Raji (cell line): ENCODE measurements around the gene TPO.

Source experiments
- POLR2A ChIP-seq: IDR thresholded peaks from 2 replicates; pipeline ENCODE4 v1.6.1; 2011; ENCODE audit warnings: low read depth, low read length, control low read depth; ENCODE audit not compliant: insufficient read depth

Gene TPO

DNA sequence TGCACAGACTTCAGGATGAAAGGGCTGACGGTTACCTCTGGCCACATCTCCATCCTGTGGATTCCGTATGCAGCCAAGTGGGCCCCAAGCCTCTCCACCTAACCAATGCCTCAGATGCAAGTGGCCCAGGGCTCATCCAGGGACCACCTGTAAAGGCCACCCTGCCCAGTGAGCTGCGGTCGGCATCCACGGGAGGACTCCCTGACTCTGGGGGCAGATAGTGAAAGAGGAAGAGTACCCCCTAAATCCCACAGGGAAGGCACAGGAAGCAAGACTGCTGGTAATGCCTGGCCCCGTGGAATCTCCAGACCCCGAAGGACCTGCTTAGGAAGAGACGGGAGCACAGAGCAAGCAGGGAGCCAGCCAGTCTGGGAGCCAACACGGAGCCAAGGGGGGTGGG is 11.2 kb upstream of the TPO start:
- TF ChIP-seq POLR2A, result no peak

DNA sequence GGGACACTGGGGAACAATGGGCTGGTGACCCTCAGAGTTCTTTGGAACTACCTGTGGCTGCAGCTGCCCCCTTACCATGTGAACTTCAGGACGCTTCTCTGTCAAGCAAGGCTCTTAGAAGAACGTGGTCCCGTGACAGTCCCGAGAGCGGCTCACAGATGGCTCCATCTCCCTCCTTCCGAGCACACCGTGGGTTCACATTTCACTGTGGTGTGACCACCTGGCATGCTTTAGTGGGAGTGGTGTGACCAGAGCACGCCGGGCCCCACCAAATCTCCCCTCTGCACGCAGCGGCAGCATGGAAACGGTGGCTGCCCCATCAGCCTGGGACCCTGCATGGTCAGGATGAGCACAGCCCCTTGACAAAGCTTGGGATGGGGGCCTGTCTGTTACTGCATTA is 9.7 kb upstream of the TPO start:
- no peak for TF ChIP-seq POLR2A

DNA sequence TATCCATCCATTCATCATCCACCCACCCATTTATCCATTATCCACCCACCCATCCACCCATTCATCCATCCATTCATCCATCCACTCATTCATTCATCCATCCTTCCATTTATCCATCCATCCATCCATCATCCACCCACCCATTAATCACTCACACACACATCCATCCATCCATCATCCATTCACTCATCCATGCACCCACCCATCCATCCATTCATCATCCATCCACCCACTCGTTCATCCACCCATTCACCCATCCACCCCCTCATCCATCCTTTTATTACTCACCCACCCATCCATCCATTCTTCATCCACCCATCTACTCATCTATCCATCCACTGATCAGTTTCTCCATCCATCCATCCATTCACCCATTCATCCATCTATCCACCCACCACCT is 8.1 kb upstream of the TPO start:
- TF ChIP-seq POLR2A, result no peak

DNA sequence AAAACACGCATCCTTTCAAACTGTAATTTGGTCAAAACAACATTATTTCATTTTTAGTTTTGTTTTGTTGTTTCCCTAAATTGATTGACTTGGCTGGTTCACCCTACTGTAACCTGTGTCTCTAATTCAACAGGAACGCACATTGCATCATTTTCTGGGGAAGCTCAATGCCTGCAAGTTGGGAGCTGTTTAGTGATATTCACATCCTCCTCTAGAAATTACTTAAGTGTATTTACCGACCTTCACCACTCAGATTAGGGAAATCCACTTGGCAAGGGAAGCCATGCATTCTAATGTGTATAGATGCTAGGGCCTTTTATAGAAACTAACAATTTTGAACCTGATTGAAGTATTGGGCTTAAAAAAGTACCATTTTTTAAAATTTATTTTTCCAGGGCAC is 7.3 kb upstream of the TPO start:
- TF ChIP-seq POLR2A, result no peak

DNA sequence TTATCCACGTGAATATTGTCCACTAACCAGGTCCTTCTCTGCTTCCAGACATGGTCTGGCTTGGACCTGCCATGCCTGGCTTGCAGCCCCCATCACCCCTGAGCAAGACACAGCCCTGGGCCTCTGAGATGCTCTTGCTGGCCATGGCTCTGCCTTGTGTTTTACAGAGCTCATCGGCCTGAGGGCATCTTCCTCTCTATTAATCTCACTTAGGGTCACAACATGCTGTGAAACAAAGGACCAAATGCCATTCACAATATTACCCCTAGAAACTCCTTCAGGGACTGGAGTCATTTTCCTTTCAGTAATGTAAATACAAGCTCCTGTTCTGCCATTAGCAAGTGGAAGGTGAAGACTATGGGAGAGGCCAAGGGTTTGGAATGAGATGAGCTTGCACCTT is 6.8 kb upstream of the TPO start:
- TF ChIP-seq POLR2A, result no peak

DNA sequence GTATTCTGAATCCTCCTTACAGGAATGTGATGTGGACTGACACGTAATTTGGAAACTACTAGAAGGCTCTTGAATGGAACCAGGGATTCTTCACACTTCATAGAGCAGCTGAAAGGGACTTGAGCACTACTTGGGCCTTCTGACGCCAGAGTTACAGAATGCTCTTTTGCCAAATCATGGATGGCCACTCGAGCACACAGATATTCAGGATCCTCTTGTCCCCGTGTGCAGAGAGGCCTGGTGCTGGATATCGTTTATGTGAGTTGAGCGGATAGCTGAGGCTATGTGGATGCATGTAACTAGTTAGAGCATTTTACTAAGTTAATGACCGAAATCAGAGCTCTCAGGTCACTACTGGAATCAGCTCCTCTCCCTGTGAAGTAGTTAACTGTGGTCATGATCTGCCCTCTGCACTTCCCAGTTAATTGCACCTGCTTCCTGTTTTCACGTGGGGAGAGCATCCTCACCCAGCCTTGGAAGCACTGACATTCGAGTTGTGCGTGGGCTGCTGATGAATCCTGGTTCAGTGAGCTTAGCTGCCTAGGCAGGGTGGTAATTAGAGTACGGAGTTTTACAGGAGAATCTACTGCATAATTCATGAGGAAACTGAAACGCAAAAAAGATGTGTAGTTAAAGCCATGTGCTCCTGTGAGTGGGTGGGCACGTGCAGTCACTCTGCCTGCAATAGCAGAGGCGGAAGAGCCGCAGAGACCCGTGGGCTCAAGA is 5.2 kb upstream of the TPO start:
- TF ChIP-seq POLR2A, result no peak

DNA sequence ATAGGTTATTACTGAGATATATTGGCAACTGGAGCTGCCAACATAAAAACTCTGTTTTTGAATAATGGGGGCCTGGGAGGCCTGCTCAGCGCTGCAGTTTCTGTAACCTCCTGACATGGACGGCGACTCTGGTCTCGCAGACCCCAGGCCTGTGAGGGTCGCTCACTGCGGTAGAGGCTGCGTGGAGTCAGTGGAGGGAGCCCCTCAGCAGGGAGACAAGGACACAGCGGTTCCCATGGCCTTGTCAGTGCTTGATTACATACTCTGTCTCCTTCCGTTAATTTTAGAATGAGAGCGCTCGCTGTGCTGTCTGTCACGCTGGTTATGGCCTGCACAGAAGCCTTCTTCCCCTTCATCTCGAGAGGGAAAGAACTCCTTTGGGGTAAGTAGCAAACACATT is 858 bp downstream of the TPO start:
- no peak for TF ChIP-seq POLR2A

DNA sequence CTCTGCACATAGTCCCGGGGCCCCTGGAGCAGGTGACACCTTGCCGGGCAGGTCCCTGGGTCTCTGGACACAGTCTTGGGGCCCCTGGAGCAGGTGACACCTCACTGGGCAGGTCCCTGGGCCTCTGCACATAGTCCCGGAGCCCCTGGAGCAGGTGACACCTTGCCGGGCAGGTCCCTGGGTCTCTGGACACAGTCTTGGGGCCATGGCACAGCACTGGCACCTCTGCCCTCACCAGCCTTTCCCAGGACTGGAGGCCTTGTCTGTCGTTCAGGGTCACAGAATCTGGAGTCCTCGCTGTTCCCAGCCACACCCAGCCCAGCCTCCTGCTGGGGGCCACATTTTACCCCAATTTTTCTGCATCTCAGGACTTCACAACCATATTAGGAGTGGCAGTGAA is 2.2 kb downstream of the TPO start:
- TF ChIP-seq POLR2A, result no peak

DNA sequence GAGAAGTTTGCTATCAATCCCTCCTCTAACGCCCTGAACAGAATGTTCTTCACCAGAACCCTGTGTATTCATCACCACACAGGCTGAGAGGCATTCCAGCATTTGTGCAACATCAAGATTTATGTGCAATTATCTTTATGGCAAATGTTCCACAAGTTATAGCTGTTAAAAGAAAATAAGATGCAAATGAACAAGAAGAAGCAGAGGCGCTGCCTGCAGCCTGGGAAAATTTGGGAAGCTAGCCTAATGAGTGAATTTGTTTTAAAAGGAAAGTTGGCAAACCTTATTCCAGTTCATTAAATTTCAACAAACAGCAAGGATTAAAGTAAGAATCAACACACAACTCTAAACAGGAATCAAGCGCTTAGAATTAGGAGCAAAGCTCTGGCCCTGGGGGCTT is 5.3 kb downstream of the TPO start:
- no peak for TF ChIP-seq POLR2A

DNA sequence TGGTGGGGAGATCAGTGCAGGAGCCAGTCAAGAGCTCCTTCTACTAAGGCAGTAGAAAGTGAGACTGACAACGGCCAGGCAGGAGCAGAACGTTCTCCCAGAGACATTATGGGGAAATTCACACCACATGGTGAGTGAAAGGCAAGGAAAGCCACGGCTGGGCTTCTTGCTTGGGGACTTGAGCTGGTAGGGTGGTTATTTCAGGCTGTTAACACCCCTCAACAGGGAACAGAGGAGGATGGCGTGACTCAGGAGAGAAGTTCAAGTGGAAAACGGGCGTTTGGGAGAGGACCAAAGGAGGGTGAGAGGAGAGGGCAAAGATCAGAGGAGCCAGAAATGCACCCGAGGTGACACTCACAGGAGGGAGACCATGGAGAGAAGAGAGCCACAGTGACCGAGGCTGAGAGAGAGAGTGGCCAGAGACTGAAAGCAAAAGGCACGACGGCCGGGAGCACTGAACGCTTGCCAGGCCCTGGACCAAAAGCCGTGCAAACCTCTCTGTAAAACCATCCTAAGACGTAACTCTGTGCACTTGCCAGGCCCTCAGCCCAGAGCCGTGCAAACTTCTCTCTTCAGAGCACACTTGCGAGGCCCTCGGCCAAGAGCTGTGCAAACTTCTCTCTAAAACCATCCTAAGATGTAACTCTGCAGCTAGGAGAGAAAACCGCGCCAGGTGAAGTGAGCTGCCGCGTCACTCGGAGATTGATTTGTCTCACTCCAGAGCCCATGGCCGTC is 7.7 kb downstream of the TPO start:
- TF ChIP-seq POLR2A, result no peak

DNA sequence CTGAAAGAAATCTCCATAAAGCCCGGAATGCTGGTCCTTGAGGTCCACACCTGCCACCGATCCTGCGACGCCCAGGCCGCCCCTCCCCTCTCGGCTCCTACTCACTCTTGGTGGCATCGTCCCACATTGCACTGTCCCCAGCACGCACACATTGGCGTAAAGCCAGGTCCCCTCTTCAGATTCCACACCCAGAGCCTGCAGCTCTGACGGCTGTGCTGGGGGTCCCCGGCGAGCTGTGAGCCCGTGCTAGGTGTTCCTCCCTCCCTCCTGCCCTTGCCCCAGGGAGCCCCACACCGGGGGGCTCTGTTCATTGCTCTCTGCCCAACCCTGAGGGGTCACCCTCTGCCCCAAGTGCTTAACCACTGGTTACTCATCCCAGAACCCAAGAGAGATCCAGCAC is 8.5 kb downstream of the TPO start:
- no peak for TF ChIP-seq POLR2A

DNA sequence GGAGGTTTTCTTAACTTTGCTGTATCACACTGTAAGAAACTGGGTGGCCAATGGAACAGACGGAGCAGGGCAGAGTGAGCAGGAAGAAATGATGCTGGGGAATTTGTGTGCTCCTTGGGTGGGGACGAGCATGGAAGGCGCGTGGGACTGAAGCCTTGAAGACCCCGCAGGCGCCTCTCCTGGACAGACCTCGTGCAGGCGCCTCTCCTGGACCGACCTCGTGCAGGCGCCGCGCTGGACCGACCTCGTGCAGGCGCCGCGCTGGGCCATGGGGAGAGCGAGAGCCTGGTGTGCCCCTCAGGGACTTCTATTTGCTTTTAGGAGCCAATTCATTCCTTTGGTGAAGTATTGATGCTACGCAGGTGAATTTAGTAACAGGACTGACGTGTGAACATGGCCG is 8.9 kb downstream of the TPO start:
- no peak for TF ChIP-seq POLR2A

DNA sequence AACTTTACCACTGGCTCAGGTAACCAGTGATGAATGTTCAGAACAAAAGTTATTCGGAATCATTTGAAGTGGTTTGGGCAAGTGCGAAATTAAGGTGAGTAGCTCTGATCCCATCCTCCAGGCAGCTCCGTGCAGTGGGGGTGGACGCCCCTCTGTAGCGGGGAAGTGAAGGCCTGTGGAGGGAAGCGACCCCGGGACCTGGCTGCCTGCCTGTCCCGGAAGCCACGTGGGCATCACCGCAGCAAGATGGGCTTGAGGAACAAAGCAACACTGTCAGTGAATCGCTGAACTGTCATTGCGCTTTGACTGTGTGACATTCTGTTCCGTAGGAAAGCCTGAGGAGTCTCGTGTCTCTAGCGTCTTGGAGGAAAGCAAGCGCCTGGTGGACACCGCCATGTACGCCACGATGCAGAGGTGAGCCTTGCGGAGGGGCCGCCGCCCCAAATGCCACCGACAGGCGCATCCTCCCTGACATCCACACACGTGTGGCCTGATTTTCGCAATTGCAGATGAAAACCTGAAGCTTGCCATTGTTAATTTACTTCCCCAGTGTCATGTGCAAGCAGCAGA is 9.5 kb downstream of the TPO start:
- no peak for TF ChIP-seq POLR2A

DNA sequence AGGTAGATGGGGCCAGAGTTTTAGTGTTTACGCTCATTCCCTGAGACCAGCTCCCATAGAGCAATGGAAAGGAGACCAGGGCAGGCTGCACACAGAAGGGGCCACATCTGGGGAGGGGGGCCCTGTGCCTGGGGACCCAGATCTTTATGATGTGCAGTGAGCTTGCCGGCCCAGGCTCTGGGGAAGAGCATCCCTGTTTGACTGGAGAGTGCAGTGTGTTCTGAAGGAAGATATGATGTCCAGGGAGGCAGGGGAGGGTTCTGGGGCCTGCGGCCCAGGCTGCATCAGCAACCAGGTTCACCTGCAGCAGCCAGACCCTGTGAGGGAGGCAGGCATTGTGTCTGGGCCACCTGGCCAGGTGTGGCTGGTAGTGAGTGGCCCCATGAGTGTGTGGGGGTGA is 13.8 kb downstream of the TPO start:
- no peak for TF ChIP-seq POLR2A

DNA sequence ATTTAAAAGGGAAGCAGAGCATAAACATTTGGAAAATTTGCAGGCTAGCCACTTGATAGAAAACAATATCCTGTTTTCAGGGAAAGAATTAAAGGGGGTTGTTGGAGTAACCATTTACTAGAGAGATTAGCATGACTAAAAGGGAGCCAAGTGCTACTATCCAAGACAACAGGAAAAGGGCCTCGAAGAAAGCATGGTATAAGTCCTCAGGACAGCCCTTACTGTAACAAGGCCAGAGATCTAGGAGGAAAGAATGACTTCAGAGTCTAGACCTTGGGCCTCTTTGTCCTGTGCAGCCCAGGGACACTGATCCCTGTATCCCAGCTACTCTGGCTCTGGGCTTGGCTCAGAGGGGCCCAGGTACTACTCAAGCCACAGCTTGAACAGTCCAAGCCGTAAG is 16.6 kb downstream of the TPO start:
- TF ChIP-seq POLR2A, result no peak

DNA sequence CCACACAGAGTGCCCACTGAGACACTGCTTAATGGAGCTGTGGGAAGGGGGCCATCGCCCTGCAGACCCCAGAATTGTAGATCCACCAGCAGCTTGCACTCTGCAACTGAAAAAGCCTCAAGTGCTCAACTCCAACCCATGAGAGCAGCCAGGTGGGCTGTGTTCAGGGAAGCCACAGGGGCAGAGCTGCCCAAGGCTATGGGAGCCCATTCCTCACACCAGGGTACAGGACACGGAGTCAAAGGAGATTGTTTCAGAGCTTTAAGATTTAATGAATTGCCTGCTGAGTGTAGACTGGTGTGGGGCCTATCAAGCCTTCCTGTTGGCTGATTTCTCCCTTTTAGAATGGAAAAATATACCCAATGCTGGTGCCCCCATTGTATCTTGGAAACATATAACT is 17.2 kb downstream of the TPO start:
- no peak for TF ChIP-seq POLR2A
